Hepatic stellate cell (primary cell): ENCODE data around the gene ACTN1.
"Not testable (repeated sequence)": the region's sequence is repeated elsewhere in the genome, so short reads cannot be mapped to it uniquely, and the experiment has no call there.

ENCODE experiments used
- DNase-seq: peaks from one replicate; pipeline ENCODE4 v3.0.0; 2011; ENCODE audit warnings: low spot score

The ACTN1 gene

GRCh38 chr14:68986926-68987652, 8.0 kb upstream of the ACTN1 start:
- no peak for DNase-seq

GRCh38 chr14:68986225-68986624, 7.1 kb upstream of the ACTN1 start:
- DNase-seq, result no peak

- DNase-seq, result no peak
These were observed 5.6 kb upstream of the ACTN1 start for GRCh38 chr14:68984686-68985085.

- DNase-seq, result no peak
These were observed 4.1 kb upstream of the ACTN1 start for GRCh38 chr14:68983191-68983590.

- no peak for DNase-seq
These were observed 3.5 kb upstream of the ACTN1 start for GRCh38 chr14:68982581-68982980.

- no peak for DNase-seq
These were observed 2.5 kb upstream of the ACTN1 start for GRCh38 chr14:68981539-68981976.

GRCh38 chr14:68981139-68981538, 2.0 kb upstream of the ACTN1 start:
- no peak for DNase-seq

- peak; percentile 61 for DNase-seq
These were observed 785 bp upstream of the ACTN1 start for GRCh38 chr14:68979722-68980451.

GRCh38 chr14:68978172-68978911, 760 bp downstream of the ACTN1 start:
- no peak for DNase-seq

GRCh38 chr14:68977718-68978171, 1.4 kb downstream of the ACTN1 start:
- DNase-seq, result peak; percentile 91

- no peak for DNase-seq
These were observed 1.9 kb downstream of the ACTN1 start for GRCh38 chr14:68977180-68977717.

- DNase-seq, result no peak
These were observed 2.7 kb downstream of the ACTN1 start for GRCh38 chr14:68976160-68977067.

- DNase-seq, result peak; percentile 68
These were observed 3.4 kb downstream of the ACTN1 start for GRCh38 chr14:68975667-68976066.

GRCh38 chr14:68974759-68975347, 4.2 kb downstream of the ACTN1 start:
- no peak for DNase-seq

GRCh38 chr14:68973639-68974038, 5.5 kb downstream of the ACTN1 start:
- DNase-seq, result no peak

- DNase-seq, result not testable (repeated sequence)
These were observed 5.9 kb downstream of the ACTN1 start for GRCh38 chr14:68973219-68973565.

GRCh38 chr14:68972507-68973218, 6.4 kb downstream of the ACTN1 start:
- no peak for DNase-seq

GRCh38 chr14:68971411-68972035, 7.6 kb downstream of the ACTN1 start:
- no peak for DNase-seq

GRCh38 chr14:68970736-68971135, 8.4 kb downstream of the ACTN1 start:
- DNase-seq, result no peak

- DNase-seq, result no peak
These were observed 9.0 kb downstream of the ACTN1 start for GRCh38 chr14:68970038-68970612.
